Ascending aorta (tissue), 2 donors: ENCODE results near the gene SMC6. TPM values are rescaled to one million over a fixed set of nuclear protein-coding genes. Genes with fewer than 3 reads are reported as not detected.

Source experiments
- DNase-seq, 2 donors: peaks; one replicate each; pipeline ENCODE4 v3.0.0-alpha.2; 2019; ENCODE audit warnings: low spot score in 2 of 2
- H3K27ac ChIP-seq, 2 donors: fragments of 200-600 bp; sonication (generic); one replicate each; pipeline ENCODE4 v1.5.1; 2016 to 2017; ENCODE audit warnings: mild to moderate bottlenecking in 1 of 2
- H3K27me3 ChIP-seq: fragments of 200-600 bp; sonication (generic); one replicate; pipeline ENCODE4 v1.5.1; 2017
- H3K36me3 ChIP-seq, 2 donors: fragments of 200-600 bp; sonication (generic); one replicate each; pipeline ENCODE4 v1.5.1; 2016
- H3K4me1 ChIP-seq, 2 donors: fragments of 200-600 bp; sonication (generic); one replicate each; pipeline ENCODE4 v1.5.1; 2016 to 2017; ENCODE audit warnings: mild to moderate bottlenecking in 1 of 2
- H3K4me3 ChIP-seq, 2 donors: fragments of 200-600 bp; sonication (generic); one replicate each; pipeline ENCODE4 v1.5.1; 2016 to 2017; ENCODE audit warnings: mild to moderate bottlenecking in 1 of 2
- H3K9me3 ChIP-seq, 2 donors: fragments of 200-600 bp; sonication (generic); one replicate each; pipeline ENCODE4 v1.5.1; 2016
- CTCF ChIP-seq, 3 experiments: fragments of 200-600 bp in 2 of 3; fragments of 450-650 bp in 1 of 3; sonication (generic) in 2 of 3; IDR thresholded peaks; one replicate each; pipeline ENCODE4 v1.5.1; 2016 to 2019; ENCODE audit warnings: antibody characterized with exemption in 3 of 3, mild to moderate bottlenecking in 1 of 3, moderate library complexity in 1 of 3
- intact Hi-C: fragments of 100-400 bp; cut with DNase I; formaldehyde crosslinking; loops from one replicate; pipeline ENCODE4 v1.15.1; 2023
- total RNA-seq: library from RNA; depleted of rRNA; stranded (reverse); fragments of >200 nt; gene quantifications from one replicate; pipeline ENCODE4 v1.1.0, GENCODE V29; 2016

SMC6 gene
- total RNA-seq = 6.2 TPM

- intact Hi-C loops = loop anchor here (1.0 to 10.0 kb wide), 5 partner anchors 68 to 236 kb away; partner anchors contain the start of gene RAD51AP2
Observed at GRCh38 chr2:17753803-17754663, at the start of gene SMC6, which contains the start of gene GEN1. SMC6 (minus strand) TSS chr2:17753810; CDS start chr2:17745946, 7,864 bp downstream. GEN1 (plus strand) TSS chr2:17754138; CDS start chr2:17759944, 5,806 bp downstream.

GRCh38 chr2:17800693-17801458 lies 47.3 kb upstream of the SMC6 start:
- H3K36me3 ChIP-seq = no peaks in the 10 kb centered on the region
- H3K27ac ChIP-seq = no peak overlapping the region
- no peak for TF ChIP-seq CTCF (IDR thresholded peaks at IDR 0.05)
- H3K9me3 ChIP-seq = no peaks in the 10 kb centered on the region
- no peaks in the 10 kb centered on the region for H3K27me3 ChIP-seq
- H3K4me1 ChIP-seq = no peaks in the 10 kb centered on the region
- intact Hi-C loops = no loop called here
- H3K4me3 ChIP-seq = no peak overlapping the region
- no peak for DNase-seq

More at GRCh38 chr2:17753803-17754663, at the start of gene SMC6, which contains the start of gene GEN1:
- H3K4me1 ChIP-seq = peaks cover 0 to 10% of the 10 kb centered on the region in 2 donors
- H3K27ac ChIP-seq = peak within 1 kb of the TSS; percentile 96 to 97
- no peaks in the 10 kb centered on the region for H3K36me3 ChIP-seq
- DNase-seq = peak; percentile 38 to 92
- H3K9me3 ChIP-seq = no peaks in the 10 kb centered on the region
- no peak for TF ChIP-seq CTCF (IDR thresholded peaks at IDR 0.05)
- H3K27me3 ChIP-seq = no peaks in the 10 kb centered on the region
- H3K4me3 ChIP-seq = peak within 1 kb of the TSS; percentile 94 to 99

- H3K27me3 ChIP-seq = no peaks in the 10 kb centered on the region
- H3K27ac ChIP-seq = no peak overlapping the region
- no peak for TF ChIP-seq CTCF (IDR thresholded peaks at IDR 0.05)
- no peak for DNase-seq
- no peaks in the 10 kb centered on the region for H3K9me3 ChIP-seq
- no peak overlapping the region for H3K4me3 ChIP-seq
- H3K4me1 ChIP-seq = no peaks in the 10 kb centered on the region
- H3K36me3 ChIP-seq = no peaks in the 10 kb centered on the region
- intact Hi-C loops = no loop called here
Observed at GRCh38 chr2:17800219-17800618, 46.6 kb upstream of the SMC6 start.

- Histone ChIP-seq H3K36me3 (no peaks in the 10 kb centered on the region), H3K27ac (no peak overlapping the region), H3K4me1 (no peaks in the 10 kb centered on the region), H3K9me3 (no peaks in the 10 kb centered on the region), H3K4me3 (no peak overlapping the region), H3K27me3 (no peaks in the 10 kb centered on the region)
- TF ChIP-seq CTCF (IDR thresholded peaks at IDR 0.05) = no peak
- intact Hi-C loops = no loop called here
- no peak for DNase-seq
Observed at GRCh38 chr2:17799301-17800120, 45.9 kb upstream of the SMC6 start.

GRCh38 chr2:17798338-17798737 lies 44.7 kb upstream of the SMC6 start:
- intact Hi-C loops = no loop called here
- H3K4me1 ChIP-seq = no peaks in the 10 kb centered on the region
- H3K4me3 ChIP-seq = no peak overlapping the region
- H3K36me3 ChIP-seq = no peaks in the 10 kb centered on the region
- no peaks in the 10 kb centered on the region for H3K9me3 ChIP-seq
- no peak overlapping the region for H3K27ac ChIP-seq
- DNase-seq = no peak
- H3K27me3 ChIP-seq = no peaks in the 10 kb centered on the region
- no peak for TF ChIP-seq CTCF (IDR thresholded peaks at IDR 0.05)
